Hippocampal formation (tissue), 2 donors: ENCODE measurements around the gene RSU1.
"Not testable (repeated sequence)": the region's sequence is repeated elsewhere in the genome, so short reads cannot be mapped to it uniquely, and the experiment has no call there.

ENCODE experiments used
- DNase-seq, 2 donors: peaks; one replicate each; lab custom pipeline; 2025; lab: John Stamatoyannopoulos, UW

RSU1 gene

GRCh38 chr10:16780338-16780880 lies 36.8 kb downstream of the RSU1 start:
- no peak for DNase-seq

DNA sequence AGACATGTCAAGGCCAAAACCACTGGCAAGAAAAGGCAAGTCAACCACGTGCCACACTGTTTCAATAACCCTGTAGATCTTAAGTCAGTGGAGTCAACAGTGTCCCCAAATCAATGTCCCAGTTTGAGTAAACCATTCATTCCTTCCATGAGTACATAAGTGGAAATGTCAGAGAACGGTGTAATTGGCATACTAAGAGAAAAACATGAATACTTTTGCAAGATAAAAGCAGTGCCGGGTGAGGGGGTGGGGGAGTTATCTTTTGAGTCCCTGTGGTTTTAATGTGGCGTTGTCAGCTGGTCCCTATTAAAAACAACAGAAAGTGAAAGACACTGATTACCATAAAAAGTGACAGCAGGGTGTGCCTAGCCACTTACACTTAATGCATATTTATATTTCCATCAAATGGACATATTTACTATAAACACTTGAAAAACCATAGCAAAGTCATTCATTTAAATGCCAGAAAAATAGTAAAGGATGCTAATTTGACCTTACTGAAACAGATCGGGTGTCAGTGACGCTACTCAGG lies 37.8 kb downstream of the RSU1 start:
- no peak for DNase-seq

- DNase-seq, result peak in 1 of 2 donors; percentile 64
These were observed 39.5 kb downstream of the RSU1 start for GRCh38 chr10:16777473-16778370.

GRCh38 chr10:16776896-16777295 lies 40.3 kb downstream of the RSU1 start:
- no peak for DNase-seq

DNA sequence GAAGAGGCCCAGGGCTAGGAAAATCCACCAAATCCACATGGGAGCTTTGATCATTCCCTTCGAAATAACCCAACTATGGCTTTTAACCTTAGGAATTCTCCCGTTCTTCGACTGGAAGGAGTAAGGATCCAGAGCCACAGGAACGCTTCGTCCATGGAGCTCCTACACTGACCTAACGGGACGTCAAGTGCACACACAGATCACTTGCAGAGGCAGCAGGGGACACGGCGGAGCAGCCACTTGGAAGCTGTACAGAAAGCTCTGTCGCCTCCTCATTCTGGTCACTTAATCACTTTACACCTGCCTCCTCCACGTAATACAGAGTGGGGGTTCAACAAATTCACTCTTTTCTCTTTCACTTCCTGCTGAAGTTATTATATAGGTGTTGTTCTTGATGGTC lies 43.9 kb downstream of the RSU1 start:
- DNase-seq, result no peak

DNA sequence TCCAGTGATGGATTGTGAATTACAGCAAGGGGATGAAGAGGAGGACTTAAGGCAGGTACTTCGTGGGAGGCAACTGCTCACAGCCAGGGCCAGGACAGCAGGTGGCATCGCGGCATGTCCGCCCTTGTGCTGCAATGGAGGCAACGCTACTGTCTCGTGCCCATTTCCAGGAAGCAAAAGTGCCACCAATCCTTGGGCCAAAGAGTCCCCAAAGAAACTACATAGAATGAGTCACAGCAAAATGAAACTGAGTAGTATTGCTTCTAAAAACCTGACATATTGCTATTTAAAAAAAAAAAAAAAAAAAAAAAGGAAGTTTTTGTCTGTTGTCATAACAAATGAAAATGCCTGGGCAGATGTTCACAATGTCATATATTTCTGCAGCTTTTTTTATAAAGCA lies 46.6 kb downstream of the RSU1 start:
- DNase-seq, result no peak

GRCh38 chr10:16770141-16770540 lies 47.1 kb downstream of the RSU1 start:
- no peak for DNase-seq

DNA sequence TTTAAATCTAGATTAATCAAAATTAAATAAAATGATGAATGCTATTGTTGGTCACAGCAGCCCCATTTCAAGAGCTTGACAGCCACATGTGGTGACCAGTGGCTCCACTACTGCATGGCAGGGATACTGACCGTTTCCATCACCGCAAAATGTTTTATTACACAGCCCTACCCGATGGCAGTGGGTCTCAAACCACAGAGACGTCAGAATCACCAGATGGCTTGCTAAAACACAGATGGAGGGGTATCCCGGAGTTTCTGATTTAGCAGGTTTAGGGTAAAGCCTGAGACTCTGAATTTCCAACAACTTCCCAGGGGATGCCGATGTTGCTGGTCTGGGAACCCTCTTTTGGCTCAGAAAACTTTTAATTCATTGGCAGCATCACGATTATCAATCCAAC lies 47.9 kb downstream of the RSU1 start:
- DNase-seq, result no peak

GRCh38 chr10:16768702-16769101 lies 48.5 kb downstream of the RSU1 start:
- no peak for DNase-seq

- DNase-seq, result no peak
These were observed 51.5 kb downstream of the RSU1 start for GRCh38 chr10:16765509-16766375.

GRCh38 chr10:16761300-16761699 lies 55.9 kb downstream of the RSU1 start:
- no peak for DNase-seq

DNA sequence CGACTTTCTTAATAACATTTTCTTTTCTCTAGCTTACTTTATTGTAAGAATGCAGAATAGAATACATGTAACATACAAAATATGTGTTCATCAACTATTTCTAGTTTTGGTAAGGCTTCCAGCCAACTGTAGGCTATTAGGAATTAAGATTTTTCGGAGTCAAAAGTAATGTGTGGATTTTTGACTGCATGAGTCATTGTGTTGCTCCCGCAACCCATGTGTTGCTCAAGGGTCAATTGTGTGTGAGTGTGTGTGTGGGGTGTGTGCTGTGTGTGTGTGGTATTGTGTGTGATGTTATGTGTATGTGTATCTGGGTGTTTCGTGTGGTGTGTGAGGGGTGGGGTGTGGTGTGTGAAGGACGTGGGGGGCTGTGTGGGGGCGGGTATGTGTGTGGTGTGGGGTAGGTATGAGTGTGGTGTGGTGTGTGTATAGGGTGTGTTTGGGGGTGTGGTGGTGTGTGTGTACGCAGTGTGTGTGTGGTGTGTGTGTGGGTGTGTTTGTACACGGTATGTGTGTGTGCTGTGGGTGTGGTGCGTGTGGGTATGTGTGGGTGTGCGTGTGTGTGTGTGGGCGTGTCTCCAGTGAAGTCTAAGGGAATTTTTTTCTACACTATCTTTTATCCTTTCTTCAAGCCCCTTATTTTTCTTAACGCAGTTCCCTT lies 60.5 kb downstream of the RSU1 start:
- DNase-seq, result no peak

GRCh38 chr10:16754765-16755164 lies 62.5 kb downstream of the RSU1 start:
- no peak for DNase-seq

GRCh38 chr10:16752849-16753248 lies 64.4 kb downstream of the RSU1 start:
- DNase-seq, result not testable (repeated sequence)

DNA sequence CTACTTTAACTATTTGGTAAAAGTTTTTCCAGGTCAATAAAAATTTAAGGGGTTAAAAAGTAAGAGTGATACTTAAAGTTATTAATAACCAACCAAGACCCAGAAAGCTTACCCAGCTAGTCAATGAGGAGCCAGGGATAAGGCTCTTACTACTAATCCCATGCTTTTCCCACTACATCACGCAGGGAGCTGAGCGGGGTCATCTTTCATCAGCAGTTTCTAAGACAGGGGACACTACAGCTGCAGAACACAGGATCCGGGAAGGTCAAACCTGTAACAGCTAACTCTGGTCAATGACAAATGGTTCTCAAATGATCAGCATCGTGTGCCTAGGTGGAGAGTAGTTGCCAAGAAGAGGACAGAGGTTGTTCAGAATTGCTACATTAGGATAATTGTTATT lies 65.1 kb downstream of the RSU1 start:
- DNase-seq, result no peak

DNA sequence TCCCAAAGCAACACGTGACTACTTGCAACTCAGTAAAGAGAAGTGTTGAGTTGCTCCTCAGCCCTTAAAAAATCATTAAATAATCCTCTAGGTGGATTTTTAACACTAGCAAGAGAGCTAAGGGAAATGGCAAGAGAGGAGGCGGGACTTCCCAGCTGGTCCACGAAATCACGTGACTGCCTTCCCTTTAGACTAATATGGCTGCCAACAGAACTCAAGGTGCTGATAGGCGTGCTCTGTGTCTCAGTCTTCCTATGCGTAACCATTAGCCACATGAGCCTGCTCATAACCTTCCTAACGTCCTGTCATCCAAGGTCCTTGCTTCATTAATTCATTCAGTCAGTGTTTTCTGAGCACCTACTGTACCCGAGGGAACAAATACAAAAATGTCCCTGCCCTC lies 66.0 kb downstream of the RSU1 start:
- no peak for DNase-seq

- no peak for DNase-seq
These were observed 66.8 kb downstream of the RSU1 start for GRCh38 chr10:16750461-16750860.

DNA sequence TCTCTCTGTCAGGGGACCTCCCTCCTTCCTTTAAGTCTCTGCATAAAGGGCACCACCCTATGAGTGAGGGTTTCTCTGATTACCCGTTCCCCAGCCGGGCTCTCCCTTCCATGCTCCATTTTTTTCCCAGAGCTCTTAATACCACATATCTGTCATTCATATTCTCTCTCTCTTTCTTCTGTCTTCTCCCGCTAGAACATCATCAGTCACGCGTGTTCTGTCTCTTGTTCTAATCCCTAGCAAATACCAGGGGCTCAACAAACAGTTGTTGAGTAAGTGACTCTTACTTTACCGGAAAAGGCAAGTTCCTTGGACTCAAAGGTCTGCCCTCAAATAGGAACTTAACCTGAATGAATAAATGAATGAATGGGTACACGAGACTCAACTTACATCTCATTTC lies 68.5 kb downstream of the RSU1 start:
- DNase-seq, result no peak

DNA sequence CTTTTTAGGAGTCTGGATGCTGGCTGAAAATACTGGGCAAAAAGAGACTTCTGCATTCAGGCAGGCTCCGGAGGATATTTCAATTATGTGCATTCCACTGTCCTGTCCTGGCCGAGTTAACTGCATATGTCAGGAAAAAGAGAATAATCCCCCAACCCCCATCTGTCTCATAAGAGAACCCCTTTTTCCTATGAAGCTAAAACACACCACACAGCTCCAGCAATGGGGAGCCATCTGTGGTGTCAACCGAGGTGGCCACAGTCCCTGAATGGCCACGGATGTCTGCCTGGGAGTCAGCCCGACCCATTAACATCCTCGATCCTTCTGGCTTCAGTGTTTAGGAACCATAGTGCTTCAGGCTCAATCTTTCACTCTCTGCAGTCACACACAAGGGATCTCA lies 70.4 kb downstream of the RSU1 start:
- no peak for DNase-seq

DNA sequence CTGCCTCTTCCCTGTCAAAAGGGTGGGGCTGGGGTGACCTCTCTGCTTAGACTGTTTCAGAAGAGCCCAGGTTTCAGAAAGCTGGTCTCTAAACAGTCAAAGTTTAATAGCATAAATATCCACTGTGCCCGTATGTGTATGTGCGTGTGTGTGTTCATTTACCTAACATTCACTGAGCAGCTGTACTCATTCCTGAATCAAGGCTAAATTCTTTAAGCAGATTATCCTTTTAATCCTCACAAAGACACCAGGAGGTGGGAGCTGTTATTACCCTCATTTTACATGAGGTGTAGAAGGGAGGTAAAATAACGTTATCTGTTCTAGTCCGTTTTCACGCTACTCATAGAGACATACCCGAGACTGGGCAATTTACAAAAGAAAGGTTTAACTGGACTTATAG lies 72.2 kb downstream of the RSU1 start:
- DNase-seq, result no peak

GRCh38 chr10:16742165-16742960 lies 74.9 kb downstream of the RSU1 start:
- no peak for DNase-seq
